GM19025 (cell line): ENCODE results near the gene ZNF385C.

Experiments used
- ATAC-seq: cut with Tn5 transposase; IDR thresholded peaks from one replicate; pipeline ENCODE4 v1.9.1; 2021; ENCODE audit warnings: mild to moderate bottlenecking, low read depth, moderate library complexity; ENCODE audit not compliant: unreplicated experiment

Gene ZNF385C

DNA sequence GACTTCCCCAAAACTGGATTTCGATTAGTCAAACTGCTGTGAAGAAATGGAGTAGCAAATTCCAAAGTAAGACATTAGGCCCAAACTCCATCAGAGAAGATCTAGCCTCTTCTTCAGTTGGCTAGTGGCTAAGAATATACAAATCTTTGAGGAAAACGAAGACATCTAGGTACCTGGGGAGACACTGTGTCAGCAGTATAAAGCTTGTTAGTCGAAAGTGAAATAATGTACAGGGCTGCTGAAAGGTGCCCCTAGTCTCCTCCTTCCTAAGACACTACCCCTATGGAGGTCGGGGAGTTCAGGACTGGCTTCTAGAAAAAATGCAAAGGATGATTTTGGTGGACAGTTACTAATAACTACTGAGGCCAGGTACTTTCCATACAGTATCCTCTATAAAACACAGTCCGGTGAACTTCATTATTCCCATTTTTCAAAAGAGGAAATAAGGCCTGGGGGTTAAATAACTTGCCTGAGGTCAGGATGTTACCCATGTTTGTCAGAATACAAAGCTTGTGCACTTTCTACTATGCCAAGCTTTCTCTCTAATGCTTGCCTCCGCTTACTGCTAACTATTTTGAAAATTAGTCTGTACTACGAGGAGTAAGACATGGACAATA, 96.0 kb downstream of the ZNF385C start:
- no peak for ATAC-seq

DNA sequence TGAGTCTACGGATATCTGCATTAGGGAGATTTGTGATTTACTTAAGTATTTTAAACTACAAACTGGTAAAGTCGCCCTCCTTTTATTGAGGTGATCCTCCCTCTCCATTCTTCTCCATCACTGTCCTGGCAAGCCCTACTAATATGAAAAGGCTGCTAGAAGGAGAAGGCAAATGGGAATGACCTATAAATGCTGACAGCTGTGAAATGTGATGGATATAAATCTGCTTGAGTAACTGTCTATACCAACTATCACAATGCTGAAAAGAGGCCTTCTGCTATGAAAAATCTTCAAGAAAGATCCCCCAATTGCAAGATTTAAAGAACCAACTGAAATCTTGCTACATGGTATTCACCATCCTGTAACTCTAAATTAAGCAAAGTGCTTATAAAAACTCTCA, 96.5 kb downstream of the ZNF385C start:
- no peak for ATAC-seq

DNA sequence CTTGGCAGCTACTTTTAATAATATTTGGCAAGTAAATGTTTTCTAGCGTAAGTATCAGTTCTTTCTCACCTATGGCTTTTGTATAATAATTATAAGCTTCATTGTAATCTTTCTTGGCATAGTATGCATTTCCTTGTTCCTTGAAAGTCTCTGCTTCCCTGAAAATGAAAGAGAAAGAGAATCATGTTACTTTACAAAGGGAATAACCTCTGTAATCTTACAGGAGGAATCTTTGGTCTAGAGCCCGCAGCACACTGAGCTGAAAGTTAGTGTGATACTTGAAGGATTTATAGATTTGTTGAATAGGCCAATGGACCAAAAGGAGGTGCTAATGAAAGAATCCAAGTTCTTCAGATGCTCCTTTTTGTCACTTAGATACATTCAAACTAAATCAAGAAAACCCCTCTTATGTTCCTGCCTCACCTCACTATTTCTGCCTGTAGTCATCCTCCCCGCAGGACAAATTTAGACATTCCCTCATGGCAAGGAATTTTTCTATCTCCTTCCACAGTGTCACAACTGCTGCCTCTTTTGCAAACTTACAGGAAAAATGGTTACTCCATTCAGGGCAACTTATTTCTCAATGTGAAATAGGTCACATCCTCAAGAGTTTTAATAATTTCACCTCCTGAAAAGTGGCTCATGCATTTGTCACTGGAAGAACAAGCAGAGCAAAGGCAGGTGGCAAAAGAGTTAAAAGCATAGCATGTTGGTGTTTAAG, 97.7 kb downstream of the ZNF385C start:
- no peak for ATAC-seq

DNA sequence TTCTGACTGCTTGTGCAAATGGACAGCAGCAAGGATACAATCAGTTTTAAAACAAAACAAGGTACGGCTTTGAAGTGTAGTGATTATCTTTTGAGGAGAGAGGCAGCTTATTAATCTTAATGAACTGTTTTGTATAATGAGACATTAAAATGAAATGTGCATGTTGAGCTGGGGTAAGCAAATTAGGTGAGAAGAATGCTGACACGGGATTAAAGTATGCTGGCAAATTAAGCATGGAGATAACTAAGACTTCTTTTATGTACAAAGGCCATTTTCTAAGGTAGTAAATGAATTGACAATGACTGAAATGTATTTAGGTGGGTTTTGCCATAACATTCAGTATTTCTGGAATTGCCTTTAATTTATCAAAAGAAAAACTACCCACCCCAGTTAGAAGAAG, 99.8 kb downstream of the ZNF385C start:
- no peak for ATAC-seq

DNA sequence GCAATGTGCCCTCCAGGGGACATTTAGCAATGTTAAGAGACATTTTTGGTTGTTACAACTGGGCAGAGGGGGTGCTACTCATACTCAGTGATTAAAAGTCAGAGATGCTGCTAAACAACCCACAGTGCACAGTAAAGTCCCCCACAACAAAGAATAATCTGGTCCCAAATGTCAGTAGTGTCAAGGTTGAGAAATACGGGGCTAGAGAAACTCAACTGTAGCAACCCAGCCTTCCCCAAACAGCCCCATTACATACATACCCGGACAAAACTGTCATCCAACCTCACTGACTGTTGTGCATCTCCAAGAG, 101.5 kb downstream of the ZNF385C start:
- ATAC-seq, result no peak

DNA sequence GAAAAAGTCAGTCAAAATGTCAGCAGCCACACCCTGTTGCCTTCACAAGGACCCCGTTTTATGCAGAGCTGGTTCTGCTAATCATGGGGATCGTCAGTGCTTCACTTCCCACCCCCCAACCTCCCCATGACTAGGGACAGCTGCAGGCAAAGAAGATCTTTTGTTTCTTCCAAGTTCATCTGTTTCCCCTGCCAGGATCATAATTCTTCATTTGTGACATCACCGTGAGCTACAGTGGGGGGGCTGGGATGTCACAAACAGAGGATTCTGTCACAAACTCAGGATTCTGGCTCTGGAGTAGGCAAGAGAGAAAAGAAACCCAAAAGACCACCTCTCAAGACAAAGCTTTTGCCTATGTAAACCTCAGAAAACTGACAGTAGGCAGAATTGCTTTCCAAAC, 105.7 kb downstream of the ZNF385C start:
- no peak for ATAC-seq

DNA sequence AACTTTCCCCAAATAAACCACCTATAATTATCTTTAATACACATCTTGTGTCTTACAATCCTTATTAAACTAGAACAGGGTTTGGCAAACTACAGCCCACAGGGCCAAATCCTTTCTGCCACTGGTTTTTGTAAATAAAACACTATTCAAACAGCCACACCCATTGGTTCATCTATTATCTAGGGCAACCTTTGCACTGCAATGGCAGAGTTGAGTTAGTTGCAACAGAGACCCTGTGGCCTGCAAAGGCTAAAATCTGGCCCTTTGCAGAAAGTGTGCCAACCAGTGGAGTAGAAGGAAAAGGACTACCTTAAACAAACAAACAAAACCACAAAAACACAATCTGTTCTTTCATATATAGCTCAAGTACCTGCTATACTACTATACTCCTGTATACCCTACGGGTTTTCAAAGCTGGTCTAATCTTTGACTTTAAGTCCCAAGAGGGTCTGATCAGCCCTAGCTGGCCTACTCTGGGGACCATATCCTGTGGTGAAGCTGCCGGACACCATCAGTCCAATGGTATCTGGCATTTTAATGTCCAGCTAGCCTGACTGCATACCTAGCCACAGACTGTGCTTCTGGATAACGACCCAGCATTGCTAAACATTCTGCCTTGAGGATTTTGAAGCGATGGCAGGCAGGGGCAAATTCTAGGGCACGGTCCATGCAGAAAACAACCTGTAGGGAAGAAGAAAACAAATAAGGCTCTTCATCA, 108.4 kb downstream of the ZNF385C start:
- no peak for ATAC-seq

DNA sequence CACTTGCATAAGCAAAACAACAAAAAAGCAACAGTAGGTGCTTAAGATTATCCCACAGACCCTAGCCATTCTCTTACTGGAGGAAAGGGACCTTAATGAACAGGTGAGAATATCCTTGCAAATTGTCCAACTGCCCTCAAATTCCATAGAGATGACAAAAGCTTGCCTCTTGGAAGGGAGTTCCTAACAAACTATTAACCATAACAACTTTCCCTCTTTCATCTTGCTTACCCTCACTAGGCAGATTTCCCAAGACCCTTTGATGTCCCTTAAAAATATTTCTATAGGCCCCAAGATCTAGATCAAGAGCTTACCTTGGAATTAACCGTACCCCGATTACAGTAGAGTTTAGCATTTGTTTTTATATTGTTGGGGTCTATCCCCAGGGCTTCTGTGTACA, 109.9 kb downstream of the ZNF385C start:
- ATAC-seq, result no peak

DNA sequence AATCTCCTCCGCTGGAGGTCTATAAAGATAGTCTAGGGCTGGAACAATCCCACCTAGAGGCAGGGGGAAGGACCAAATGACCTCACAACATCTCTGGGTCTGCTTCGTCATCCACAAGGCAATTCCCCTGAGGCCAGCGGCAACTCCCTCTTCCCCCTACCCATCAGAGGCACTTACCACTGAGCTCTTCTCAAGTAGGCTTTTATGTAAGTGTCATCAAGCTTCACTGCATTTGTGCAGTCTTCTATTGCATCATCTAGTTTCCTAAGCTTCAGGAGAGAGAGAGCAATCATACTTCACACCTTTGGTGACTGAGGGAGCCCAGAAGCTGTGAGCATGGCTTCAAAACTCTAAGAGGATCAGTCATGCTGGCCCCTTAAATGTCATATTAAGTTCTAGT, 110.6 kb downstream of the ZNF385C start:
- no peak for ATAC-seq

DNA sequence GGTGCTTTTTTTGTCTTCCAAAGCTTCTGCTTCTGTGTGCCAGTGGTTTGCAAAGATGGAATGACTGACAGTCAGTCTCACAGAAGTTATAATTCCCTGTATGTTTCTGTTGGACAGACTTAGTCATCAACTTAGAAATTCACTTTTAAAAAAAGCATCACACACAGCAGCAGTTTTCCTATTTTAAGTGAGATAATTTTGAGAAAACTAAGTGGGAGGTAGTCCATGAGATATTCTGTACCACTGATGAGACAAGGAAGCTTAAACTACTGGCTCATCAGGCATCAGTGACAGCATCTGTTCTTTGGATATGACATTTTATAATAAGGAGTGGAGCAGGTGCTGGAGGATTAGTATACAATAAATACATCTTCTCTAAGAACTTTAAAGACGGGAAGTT, 111.6 kb downstream of the ZNF385C start:
- ATAC-seq, result no peak

DNA sequence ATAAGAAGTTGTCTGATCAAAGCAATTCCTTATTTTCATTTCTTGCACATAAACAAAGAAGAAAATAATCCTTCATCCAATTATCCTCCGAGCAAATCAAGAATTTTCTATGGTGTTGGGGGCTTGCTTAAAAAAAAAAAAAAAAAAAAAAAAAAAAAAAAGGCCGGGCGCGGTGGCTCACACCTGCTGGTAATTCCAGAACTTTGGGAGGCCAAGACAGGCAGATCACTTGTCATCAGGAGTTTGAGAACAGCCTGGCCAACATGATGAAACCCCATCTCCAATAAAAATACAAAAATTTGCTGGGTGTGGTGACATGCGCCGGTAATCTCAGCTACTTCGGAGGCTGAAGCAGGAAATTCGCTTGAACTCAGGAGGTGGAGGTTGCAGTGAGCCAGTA, 112.4 kb downstream of the ZNF385C start:
- ATAC-seq, result no peak

DNA sequence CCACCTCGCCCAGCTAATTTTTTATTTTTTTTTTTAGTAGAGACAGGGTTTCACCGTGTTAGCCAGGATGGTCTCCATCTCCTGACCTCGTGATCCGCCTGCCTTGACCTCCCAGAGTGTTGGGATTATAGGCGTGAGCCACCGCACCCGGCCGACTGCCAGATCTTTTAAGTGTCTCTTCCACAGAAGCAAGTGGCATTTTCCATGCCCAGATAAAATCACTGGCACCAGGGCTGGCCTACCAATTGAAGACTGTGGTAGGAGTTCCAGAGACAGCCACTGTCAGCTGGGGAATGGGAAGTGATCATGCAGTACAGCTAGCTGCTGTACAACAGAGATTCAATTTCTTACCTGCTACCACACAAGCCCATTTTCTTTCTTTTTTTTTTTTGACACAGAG, 113.8 kb downstream of the ZNF385C start:
- no peak for ATAC-seq

DNA sequence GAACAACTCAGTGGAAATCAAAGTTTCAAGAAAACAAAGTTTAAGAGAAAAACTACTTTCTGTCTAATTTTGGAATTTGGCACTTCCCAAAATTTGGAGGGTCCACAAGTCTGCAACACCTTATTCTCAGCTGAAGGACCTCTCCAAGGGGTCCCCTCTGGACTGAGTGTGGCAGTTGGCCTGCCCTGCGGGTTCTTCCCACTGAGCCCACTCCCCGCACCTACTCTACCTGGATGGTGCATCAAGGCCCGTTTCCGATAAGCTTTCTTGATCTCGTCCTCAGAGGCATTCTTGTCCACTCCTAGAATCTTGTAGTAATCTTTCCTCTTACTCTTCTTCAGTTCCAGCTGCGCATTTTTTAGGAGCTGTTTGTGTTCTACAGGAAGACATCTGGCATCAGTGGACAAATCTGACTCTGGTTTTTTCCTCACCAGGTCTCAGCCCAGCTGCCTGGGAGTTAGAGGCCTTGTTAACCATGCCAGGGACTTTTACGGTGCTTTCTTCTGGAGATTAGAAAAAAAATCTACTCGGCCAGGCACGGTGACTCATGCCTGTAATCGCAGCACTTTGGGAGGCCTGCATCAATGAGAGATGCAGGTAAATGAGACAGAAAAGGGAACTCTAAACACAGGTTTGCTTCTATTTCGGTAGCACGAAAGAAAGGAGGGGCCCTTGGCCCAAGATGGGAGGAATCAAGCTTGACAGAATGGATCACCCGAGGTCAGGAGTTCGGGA, 116.1 kb downstream of the ZNF385C start:
- no peak for ATAC-seq

DNA sequence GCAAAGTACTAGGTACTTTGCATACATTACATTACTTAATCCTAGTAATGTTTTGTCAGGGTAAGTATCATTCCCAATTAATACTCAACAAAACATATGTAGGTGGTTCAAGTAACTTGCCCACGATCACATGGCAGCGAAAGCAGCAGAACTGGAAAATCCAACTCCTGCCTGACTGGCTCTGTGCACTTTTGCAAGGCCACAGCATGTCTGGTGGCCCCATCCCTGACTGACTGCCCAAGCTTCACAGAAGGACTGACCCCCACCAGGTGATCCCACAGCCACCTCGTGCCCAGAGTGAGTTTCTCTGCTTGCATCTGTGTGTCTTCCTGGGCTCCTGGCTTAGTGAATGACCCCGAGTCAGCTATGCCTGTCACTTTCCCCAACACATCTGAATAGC, 120.3 kb downstream of the ZNF385C start:
- ATAC-seq, result no peak

DNA sequence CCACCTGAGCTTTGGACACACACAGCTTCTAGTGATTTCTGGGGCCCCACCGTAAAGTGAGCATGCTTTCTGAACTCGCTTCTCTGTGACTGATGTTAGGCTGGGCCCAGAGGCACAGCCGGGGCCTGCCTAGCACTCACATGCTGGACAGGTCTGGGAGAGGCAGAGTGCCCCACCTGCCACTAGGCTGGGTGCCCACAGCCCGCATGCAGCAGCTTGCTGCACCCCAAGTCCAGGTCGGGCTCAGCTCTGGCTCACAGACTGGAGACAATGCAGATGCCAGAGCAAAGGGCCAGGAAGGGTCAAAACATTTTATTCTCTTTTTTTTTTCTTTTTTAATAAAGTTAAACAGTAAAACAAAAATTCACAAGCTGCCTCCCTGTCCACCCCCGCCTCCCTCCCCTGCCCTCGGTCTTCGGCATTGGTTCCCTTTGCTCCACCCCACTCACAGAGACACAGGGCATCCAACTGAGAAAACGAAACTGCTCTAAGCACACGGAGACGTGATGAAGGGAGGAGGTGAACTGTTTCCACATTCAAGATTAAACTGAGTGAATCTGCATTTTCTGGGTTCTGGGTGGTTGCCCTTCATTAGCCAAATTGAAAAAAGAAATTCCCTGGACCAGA, 122.0 kb downstream of the ZNF385C start:
- no peak for ATAC-seq
